A673 (cell line): ENCODE data around the gene AP2B1.

Experiments
- CTCF ChIP-seq: fragments of 300-800, 200-600 bp; sonication (generic); conservative IDR thresholded peaks from 2 replicates; pipeline ENCODE4 v1.5.1; 2017; ENCODE audit warnings: low read depth, mild to moderate bottlenecking, antibody characterized with exemption, low read length, moderate library complexity, mixed read lengths
- EZH2 ChIP-seq: fragments of 200-600 bp; sonication (generic); IDR thresholded peaks from 2 replicates; pipeline ENCODE4 v1.6.1; 2017; ENCODE audit warnings: borderline replicate concordance, low read depth, mild to moderate bottlenecking, mixed read lengths, antibody characterized with exemption, low read length; ENCODE audit not compliant: poor library complexity, severe bottlenecking

- TF ChIP-seq CTCF (no peak), EZH2 (no peak)
Observed at GRCh38 chr17:35694906-35695305, 107.8 kb downstream of the AP2B1 start.
